Activated CD8-positive, alpha-beta T cell treated with anti-CD3 and anti-CD28 coated beads for 36 hours (primary cell): ENCODE results near the gene HSP90AB1. TPM values are rescaled to one million over a fixed set of nuclear protein-coding genes. Genes with fewer than 3 reads are reported as not detected.

Experiments
- ATAC-seq: fragments of 200-7000 bp; cut with Tn5 transposase; one replicate; pipeline ENCODE4 v1.10.0; 2021; ENCODE audit warnings: mild to moderate bottlenecking, moderate library complexity
- CTCF ChIA-PET: fragments of 350-600 bp; sonication (Branson Sonifier 250); formaldehyde crosslinking; loops from one replicate; lab custom pipeline; 2021; ENCODE audit warnings: antibody characterized with exemption; lab: Charles Lee
- POLR2A ChIA-PET: fragments of 350-600 bp; sonication (Branson Sonifier 250); formaldehyde crosslinking; loops from one replicate; lab custom pipeline; 2021; ENCODE audit warnings: antibody characterized with exemption; lab: Charles Lee
- DNase-seq: peaks from one replicate; pipeline ENCODE4 v3.0.0-alpha.2; 2020
- H3K27ac Mint-ChIP-seq: one replicate; pipeline ENCODE4 v1.8.0; 2021; ENCODE audit warnings: mild to moderate bottlenecking, mixed read lengths
- H3K27me3 Mint-ChIP-seq: one replicate; pipeline ENCODE4 v1.8.0; 2021; ENCODE audit warnings: mixed read lengths
- H3K36me3 Mint-ChIP-seq: one replicate; pipeline ENCODE4 v1.8.0; 2021; ENCODE audit warnings: low read depth, mixed read lengths
- H3K4me1 Mint-ChIP-seq: one replicate; pipeline ENCODE4 v1.8.0; 2021; ENCODE audit warnings: low read depth, mixed read lengths
- H3K4me3 Mint-ChIP-seq: one replicate; pipeline ENCODE4 v1.8.0; 2021; ENCODE audit warnings: mild to moderate bottlenecking, moderate library complexity, mixed read lengths
- H3K9me3 Mint-ChIP-seq: one replicate; pipeline ENCODE4 v1.8.0; 2021; ENCODE audit warnings: mixed read lengths
- CTCF ChIP-seq: fragments of 200-600 bp; IDR thresholded peaks from one replicate; pipeline ENCODE4 v1.8.0; 2022; ENCODE audit warnings: antibody characterized with exemption, mild to moderate bottlenecking
- intact Hi-C: fragments of 100-400 bp; cut with micrococcal nuclease; formaldehyde crosslinking; loops from one replicate; pipeline ENCODE4 v1.10.0; 2022
- total RNA-seq, 2 experiments: library from RNA; stranded (reverse); gene quantifications; one replicate each; pipeline ENCODE4 v1.2.3, GENCODE V29; 2021

Gene HSP90AB1
- total RNA-seq, 2 experiments from 2014 or later, result 2,124 to 2,130 TPM

DNA sequence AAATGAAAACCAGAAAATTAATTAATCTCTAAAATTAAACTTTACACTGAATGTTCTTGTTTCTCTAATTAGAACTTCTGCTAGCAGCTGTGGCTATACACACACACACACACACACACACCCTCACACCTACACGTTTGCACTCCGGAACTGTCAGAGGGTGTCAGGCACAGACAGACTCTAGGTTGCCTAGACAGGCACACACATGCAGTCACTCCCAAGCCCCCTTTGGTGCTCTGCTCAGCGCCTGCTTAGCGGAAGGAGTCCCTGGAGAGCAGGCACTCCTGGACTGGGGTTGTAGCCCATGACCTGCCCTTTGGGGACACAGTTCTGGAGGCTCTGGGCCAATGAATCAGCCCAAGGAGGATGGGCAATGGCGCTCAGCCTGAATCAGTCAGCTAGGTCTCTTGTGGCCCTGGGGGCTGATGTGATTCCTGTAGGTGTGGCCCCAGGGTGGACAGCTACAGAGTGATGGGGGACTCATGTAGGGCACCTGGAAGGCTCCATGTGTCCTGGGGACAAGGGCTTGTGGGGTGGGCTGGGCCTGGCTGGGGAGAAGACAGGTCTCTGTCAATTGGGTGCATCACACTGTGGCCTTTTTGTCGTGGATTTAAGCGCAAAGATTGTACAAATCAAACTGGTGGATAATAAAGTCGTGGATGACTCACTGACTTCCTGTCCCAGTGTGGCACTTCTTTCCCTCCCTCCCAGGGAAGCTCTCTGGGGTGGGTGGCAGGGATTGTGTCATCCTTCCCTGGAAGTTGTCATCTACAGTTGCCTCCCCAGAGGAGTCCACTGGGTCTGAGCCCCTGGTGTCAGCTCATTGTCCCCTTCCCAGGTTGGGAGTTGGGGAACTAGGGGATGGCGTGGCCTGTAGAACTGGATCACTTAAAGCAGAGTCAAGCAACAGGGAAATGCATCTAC lies 32.1 kb downstream of the HSP90AB1 start:
- POLR2A ChIA-PET, result no interaction called here

DNA sequence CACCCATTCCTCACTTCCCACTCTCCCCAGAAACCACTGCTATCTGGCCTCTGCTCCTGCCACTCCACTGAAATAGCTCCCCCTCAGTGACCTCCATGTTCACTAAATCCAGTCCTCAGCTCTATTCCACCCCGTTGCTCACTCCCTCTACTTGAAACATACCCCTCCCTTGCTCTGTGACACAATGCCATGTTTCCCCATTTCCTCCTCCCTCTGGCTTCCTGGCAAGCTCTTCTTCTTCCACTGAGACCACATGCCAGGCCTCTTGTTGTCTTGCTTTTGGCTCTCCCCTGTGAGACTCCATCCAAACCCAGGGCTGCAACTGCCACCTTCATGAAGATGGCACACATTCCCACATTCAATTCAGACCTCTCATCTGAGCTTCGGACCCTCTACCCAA lies 37.2 kb downstream of the HSP90AB1 start:
- peaks cover 34% of the 10 kb centered on the region for H3K27me3 Mint-ChIP-seq
- POLR2A ChIA-PET, result interaction anchor here (0.9 to 1.1 kb wide), 2 partner anchors 15 to 495 kb away, joined by 3 read pairs; no protein-coding TSS in a partner anchor
- no peaks in the 10 kb centered on the region for H3K9me3 Mint-ChIP-seq
- no peak for DNase-seq
- intact Hi-C loops, result no loop called here
- TF ChIP-seq CTCF, result no peak
- no peak for ATAC-seq
- H3K4me3 Mint-ChIP-seq, result no peak overlapping the region
- H3K4me1 Mint-ChIP-seq, result no peaks in the 10 kb centered on the region
- H3K36me3 Mint-ChIP-seq, result no peaks in the 10 kb centered on the region
- CTCF ChIA-PET, result interaction anchor here (1.1 to 1.6 kb wide), 2 partner anchors 16 to 54 kb away, joined by 3 read pairs; no protein-coding TSS in a partner anchor
- no peak overlapping the region for H3K27ac Mint-ChIP-seq

More for the DNA sequence above, 32.1 kb downstream of the HSP90AB1 start:
- Mint-ChIP-seq H3K9me3 (no peaks in the 10 kb centered on the region), H3K27me3 (peaks cover 33% of the 10 kb centered on the region), H3K27ac (no peak overlapping the region), H3K4me1 (no peaks in the 10 kb centered on the region), H3K36me3 (no peaks in the 10 kb centered on the region), H3K4me3 (no peak overlapping the region)
- ATAC-seq, result no peak
- TF ChIP-seq CTCF, result no peak
- intact Hi-C loops, result no loop called here
- CTCF ChIA-PET, result interaction anchor here (0.8 to 2.1 kb wide), 4 partner anchors 11 to 58 kb away, joined by 3 to 6 read pairs (median 4); no protein-coding TSS in a partner anchor
- no peak for DNase-seq

- no peak for TF ChIP-seq CTCF
- intact Hi-C loops, result no loop called here
- POLR2A ChIA-PET, result interaction anchor here (1.1 kb wide), 1 partner anchor 16 kb away, joined by 3 read pairs; no protein-coding TSS in a partner anchor
- Mint-ChIP-seq H3K27ac (no peak overlapping the region), H3K36me3 (no peaks in the 10 kb centered on the region), H3K27me3 (peaks cover 31% of the 10 kb centered on the region), H3K4me1 (no peaks in the 10 kb centered on the region), H3K4me3 (no peak overlapping the region), H3K9me3 (no peaks in the 10 kb centered on the region)
- CTCF ChIA-PET, result interaction anchor here (0.6 to 1.6 kb wide), 2 partner anchors 17 to 20 kb away, joined by 3 read pairs; no protein-coding TSS in a partner anchor
- DNase-seq, result no peak
- ATAC-seq, result no peak
These were observed 38.0 kb downstream of the HSP90AB1 start for GRCh38 chr6:44284867-44285266.

DNA sequence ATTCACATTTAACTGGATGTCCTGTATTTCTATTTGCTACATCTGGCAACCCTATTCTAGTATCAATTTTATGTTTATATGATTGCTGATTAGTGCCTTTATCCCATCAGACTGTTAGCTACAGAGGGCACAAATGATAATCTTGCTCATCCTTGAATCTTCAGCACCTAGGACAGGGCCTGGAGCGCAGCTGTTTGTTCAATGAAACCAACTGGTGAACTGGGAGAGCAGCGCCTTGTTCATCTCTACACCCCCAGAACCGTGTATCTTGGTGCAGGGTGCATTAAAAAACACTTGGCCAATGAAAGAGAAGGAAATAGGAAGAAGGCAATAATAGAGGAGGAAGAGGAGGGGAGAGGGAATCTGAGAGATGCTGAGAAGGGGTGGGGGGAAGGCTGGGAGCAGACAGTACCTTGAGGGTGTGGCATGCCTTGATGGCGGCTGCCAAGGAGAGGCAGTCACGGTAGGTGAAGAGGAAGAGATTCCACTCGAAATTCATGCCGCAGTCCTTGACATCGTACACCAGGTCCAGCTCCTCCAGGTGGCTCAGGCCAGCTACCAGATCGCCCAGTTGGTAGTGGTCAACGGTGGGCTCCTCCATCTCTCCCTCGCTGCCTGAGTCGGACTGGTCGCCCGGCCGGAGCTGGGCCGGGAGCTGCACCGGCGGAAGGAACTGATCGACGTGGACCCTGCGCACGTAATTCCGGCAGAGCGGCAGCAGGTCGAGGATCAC lies 38.8 kb downstream of the HSP90AB1 start:
- Mint-ChIP-seq H3K9me3 (no peaks in the 10 kb centered on the region), H3K27me3 (peaks cover 37% of the 10 kb centered on the region), H3K27ac (no peak overlapping the region), H3K36me3 (no peaks in the 10 kb centered on the region), H3K4me1 (no peaks in the 10 kb centered on the region), H3K4me3 (no peak overlapping the region)
- CTCF ChIA-PET, result interaction anchor here (0.6 to 1.6 kb wide), 3 partner anchors 18 to 19 kb away, joined by 3 to 4 read pairs (median 3); no protein-coding TSS in a partner anchor
- no peak for DNase-seq
- ATAC-seq, result no peak
- intact Hi-C loops, result no loop called here
- no peak for TF ChIP-seq CTCF
- POLR2A ChIA-PET, result interaction anchor here (1.1 kb wide), 1 partner anchor 15 kb away, joined by 3 read pairs; no protein-coding TSS in a partner anchor
